Upper lobe of left lung (tissue), 4 donors: Measurements from ENCODE around the gene BTLA.

ENCODE experiments used
- EP300 ChIP-seq, 4 donors: sonication (generic); formaldehyde crosslinking; IDR thresholded peaks; one replicate each; pipeline ENCODE4 v1.5.1; 2017; ENCODE audit warnings: antibody characterized with exemption in 4 of 4, control low read depth in 2 of 4
- POLR2A ChIP-seq, 4 donors: fragments of 450-650 bp; IDR thresholded peaks; one replicate each; pipeline ENCODE4 v1.5.1; 2016 to 2017; ENCODE audit warnings: antibody characterized with exemption in 4 of 4, mild to moderate bottlenecking in 2 of 4
- POLR2AphosphoS5 ChIP-seq, 2 donors: sonication (generic); formaldehyde crosslinking; IDR thresholded peaks; one replicate each; pipeline ENCODE4 v1.5.1; 2017; ENCODE audit warnings: antibody characterized with exemption in 2 of 2
- TF ChIP-seq, protein P1 (sequence below), 6 experiments: fragments of 450-650 bp in 4 of 6; fragments of 200-600 bp in 2 of 6; sonication (generic) in 2 of 6; IDR thresholded peaks; one replicate each; pipeline ENCODE4 v1.5.1; 2016 to 2019; ENCODE audit warnings: antibody characterized with exemption in 6 of 6

DNA sequence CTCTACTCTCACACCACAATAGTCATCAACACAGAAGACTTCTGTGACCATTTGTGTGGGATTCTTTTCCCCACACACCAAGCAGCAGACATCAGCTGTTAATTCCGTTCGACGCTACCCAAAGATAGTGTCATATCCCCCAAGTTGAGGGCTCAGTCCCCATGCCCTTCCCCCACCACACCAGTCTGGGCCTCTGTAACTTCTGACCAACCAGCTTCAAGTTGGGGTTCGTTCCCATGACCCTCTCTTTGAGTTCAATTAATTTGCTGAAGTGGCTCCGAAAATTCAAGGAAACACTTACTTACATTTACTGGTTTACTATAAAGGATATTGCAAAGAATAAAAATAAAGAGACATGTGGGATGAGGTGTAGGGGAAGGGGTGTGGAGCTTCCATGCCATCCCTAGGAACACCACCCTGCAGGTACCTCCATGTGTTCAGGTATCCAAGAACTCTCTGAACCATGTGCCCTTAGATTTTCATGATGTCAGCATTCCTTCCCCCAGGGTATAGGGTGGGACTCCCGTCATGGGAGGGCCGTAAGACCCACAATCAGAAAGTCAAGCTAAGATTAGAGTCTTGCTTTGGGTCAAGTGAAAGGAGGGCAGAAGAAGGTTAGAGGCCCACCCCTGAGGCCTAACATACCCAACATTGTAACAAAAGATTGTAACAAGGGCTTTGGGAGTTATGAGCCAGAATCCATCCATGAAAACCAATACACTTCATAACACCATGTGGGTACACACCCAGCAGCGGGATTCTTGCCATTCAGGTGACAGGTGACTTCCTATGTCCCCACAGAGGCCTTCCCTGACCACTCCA lies 82.7 kb downstream of the BTLA start:
- TF ChIP-seq, protein P1, sequence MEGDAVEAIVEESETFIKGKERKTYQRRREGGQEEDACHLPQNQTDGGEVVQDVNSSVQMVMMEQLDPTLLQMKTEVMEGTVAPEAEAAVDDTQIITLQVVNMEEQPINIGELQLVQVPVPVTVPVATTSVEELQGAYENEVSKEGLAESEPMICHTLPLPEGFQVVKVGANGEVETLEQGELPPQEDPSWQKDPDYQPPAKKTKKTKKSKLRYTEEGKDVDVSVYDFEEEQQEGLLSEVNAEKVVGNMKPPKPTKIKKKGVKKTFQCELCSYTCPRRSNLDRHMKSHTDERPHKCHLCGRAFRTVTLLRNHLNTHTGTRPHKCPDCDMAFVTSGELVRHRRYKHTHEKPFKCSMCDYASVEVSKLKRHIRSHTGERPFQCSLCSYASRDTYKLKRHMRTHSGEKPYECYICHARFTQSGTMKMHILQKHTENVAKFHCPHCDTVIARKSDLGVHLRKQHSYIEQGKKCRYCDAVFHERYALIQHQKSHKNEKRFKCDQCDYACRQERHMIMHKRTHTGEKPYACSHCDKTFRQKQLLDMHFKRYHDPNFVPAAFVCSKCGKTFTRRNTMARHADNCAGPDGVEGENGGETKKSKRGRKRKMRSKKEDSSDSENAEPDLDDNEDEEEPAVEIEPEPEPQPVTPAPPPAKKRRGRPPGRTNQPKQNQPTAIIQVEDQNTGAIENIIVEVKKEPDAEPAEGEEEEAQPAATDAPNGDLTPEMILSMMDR (IDR thresholded peaks at IDR 0.05), result no peak
- TF ChIP-seq POLR2AphosphoS5 (IDR thresholded peaks at IDR 0.05) (no peak), POLR2A (IDR thresholded peaks at IDR 0.05) (no peak), EP300 (IDR thresholded peaks at IDR 0.05) (no peak)
